ENCODE results near the gene CUX1.

DNA sequence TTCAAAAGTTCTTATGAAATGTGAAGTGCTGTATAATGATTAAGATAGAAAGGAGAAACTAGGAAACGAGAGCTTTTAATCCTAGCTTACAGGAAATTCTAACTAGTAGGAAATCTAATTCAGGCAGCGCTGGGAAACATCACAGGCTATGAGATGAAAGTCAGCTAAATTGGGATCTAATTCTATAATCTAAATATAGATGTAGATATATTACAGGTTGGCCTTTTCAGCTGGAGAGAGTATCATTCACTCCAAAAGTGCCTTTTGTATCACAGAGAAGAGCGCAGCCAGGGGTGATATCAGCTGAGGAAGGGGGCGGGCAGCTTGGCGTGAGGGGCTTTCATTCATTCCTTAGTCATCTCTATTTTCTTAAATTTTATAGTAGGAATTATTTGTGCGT lies 157.0 kb downstream of the CUX1 start:
- TF ChIP-seq, protein P1, sequence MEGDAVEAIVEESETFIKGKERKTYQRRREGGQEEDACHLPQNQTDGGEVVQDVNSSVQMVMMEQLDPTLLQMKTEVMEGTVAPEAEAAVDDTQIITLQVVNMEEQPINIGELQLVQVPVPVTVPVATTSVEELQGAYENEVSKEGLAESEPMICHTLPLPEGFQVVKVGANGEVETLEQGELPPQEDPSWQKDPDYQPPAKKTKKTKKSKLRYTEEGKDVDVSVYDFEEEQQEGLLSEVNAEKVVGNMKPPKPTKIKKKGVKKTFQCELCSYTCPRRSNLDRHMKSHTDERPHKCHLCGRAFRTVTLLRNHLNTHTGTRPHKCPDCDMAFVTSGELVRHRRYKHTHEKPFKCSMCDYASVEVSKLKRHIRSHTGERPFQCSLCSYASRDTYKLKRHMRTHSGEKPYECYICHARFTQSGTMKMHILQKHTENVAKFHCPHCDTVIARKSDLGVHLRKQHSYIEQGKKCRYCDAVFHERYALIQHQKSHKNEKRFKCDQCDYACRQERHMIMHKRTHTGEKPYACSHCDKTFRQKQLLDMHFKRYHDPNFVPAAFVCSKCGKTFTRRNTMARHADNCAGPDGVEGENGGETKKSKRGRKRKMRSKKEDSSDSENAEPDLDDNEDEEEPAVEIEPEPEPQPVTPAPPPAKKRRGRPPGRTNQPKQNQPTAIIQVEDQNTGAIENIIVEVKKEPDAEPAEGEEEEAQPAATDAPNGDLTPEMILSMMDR (conservative IDR thresholded peaks at IDR 0.05 in 1 of 2, IDR thresholded peaks at IDR 0.05 in 1 of 2; ENCODE audit: low read depth in 1 of 2, low read length in 2 of 2): no peak
- no peak for TF ChIP-seq EZH2 (IDR thresholded peaks at IDR 0.05; ENCODE audit: low read length, missing control alignments)

Data from fibroblast of lung (primary cell).